Measurements from ENCODE around the gene DMAC2L. TPM values are rescaled to one million over a fixed set of nuclear protein-coding genes. Genes with fewer than 3 reads are reported as not detected.

Gene DMAC2L
- total RNA-seq, 1 experiment from 2014 or later = 15.4 TPM

DNA sequence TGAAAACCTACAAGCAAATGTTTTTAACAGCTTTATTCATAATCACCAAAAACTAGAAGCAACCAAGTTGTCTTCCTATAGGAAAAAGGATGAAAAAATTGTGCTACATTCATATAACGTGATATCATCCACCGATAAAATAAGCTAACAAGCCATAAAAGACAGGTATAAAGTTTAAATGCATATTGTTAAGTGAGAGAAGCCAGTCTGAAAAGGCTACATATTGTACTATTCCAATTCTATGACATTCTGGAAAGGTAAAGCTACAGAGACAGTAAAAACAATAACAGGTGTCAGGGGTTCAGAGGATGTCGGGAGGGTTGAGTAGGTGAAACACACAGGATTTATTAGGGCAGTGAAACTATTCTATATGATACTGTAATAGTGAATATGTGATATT is 61.8 kb downstream of the DMAC2L start:
- Histone ChIP-seq H3K9me2 (ENCODE audit: insufficient read depth) (no peaks in the 10 kb centered on the region), H2AFZ (no peak overlapping the region), H3K4me1 (replicated peaks; ENCODE audit: insufficient read depth) (no peaks in the 10 kb centered on the region), H3K27me3 (ENCODE audit: insufficient read depth, low read depth) (no peaks in the 10 kb centered on the region), H4K20me1 (ENCODE audit: insufficient read depth) (no peaks in the 10 kb centered on the region), H3F3A (ENCODE audit: insufficient read depth, low read depth) (no peaks in the 10 kb centered on the region), H3K27ac (no peak overlapping the region), H3K9me3 (ENCODE audit: insufficient read depth, low read depth) (no peaks in the 10 kb centered on the region), H3K36me3 (ENCODE audit: low read depth) (no peaks in the 10 kb centered on the region), H3K4me3 (no peak overlapping the region), H3K79me2 (ENCODE audit: low read depth) (no peaks in the 10 kb centered on the region), H3K4me2 (no peak overlapping the region)
- intact Hi-C loops (cut with micrococcal nuclease; ENCODE audit: unreplicated experiment) = no loop called here
- CTCF ChIA-PET = no interaction called here
- POLR2A ChIA-PET (ENCODE audit: unreplicated experiment) = interaction anchor here (0.6 kb wide), 1 partner anchor 29 kb away, joined by 4 read pairs; no protein-coding TSS in a partner anchor
- DNase-seq = no peak
- no peak for TF ChIP-seq EZH2 (IDR thresholded peaks at IDR 0.05; ENCODE audit: low read depth)
- no TSS peak for BruUV-seq (replicated peaks)

DNA sequence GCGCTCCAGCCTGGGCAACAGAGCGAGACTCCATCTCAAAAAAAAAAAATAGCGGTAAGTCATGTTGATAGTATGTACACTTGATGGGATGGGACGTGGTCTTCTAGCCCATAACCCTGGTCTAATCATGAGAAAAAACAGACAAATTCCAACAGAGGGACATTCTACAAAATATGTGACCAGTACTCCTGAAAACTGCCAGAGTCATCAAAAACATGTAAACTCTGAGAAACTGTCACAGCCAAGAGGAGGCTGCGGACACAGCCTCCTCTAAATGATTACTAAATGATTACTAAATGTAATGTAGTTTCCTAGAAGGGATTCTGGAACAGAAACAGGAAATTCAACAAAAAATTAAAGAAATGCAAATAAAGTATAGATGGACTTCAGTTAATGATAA is 63.6 kb downstream of the DMAC2L start:
- H3K79me2 ChIP-seq (ENCODE audit: low read depth) = no peaks in the 10 kb centered on the region
- H2AFZ ChIP-seq = no peak overlapping the region
- DNase-seq = no peak
- H4K20me1 ChIP-seq (ENCODE audit: insufficient read depth) = no peaks in the 10 kb centered on the region
- H3K9me2 ChIP-seq (ENCODE audit: insufficient read depth) = no peaks in the 10 kb centered on the region
- H3K27ac ChIP-seq = no peak overlapping the region
- no peak overlapping the region for H3K4me3 ChIP-seq
- CTCF ChIA-PET = no interaction called here
- no peaks in the 10 kb centered on the region for H3K36me3 ChIP-seq (ENCODE audit: low read depth)
- intact Hi-C loops (cut with micrococcal nuclease; ENCODE audit: unreplicated experiment) = no loop called here
- H3F3A ChIP-seq (ENCODE audit: insufficient read depth, low read depth) = no peaks in the 10 kb centered on the region
- no peaks in the 10 kb centered on the region for H3K9me3 ChIP-seq (ENCODE audit: insufficient read depth, low read depth)
- POLR2A ChIA-PET (ENCODE audit: unreplicated experiment) = no interaction called here
- BruUV-seq (replicated peaks) = no TSS peak
- H3K4me2 ChIP-seq = no peak overlapping the region
- no peaks in the 10 kb centered on the region for H3K27me3 ChIP-seq (ENCODE audit: insufficient read depth, low read depth)
- no peaks in the 10 kb centered on the region for H3K4me1 ChIP-seq (replicated peaks; ENCODE audit: insufficient read depth)
- no peak for TF ChIP-seq CTCF (conservative IDR thresholded peaks at IDR 0.05)

Small RNA genes within 50 kb of the gene (microRNA-seq; reads per million reads assigned to microRNA genes)
- not detected for gene MIR4504 (ENCODE audit: borderline number of aligned reads, borderline replicate concordance)

Other genes with a start within 250 kb of the DMAC2L start
- gene VCPKMT, start 195.8 kb upstream of the DMAC2L start, total RNA-seq (2021) = 6.5 and 9.4 TPM in 2 replicates
- 13.8 and 14.9 TPM in 2 replicates for gene SOS2, start 80.7 kb upstream of the DMAC2L start, total RNA-seq (2021)
- gene L2HGDH, start 95 bp upstream of the DMAC2L start, total RNA-seq (2021) = 15.5 and 18.6 TPM in 2 replicates
- 2.4 and 4.6 TPM in 2 replicates for gene CDKL1, start 84.6 kb downstream of the DMAC2L start, total RNA-seq (2021)
- gene MAP4K5, start 220.2 kb downstream of the DMAC2L start, total RNA-seq (2021) = 51.8 and 66.6 TPM in 2 replicates
- gene ATL1, start 247.8 kb downstream of the DMAC2L start, total RNA-seq (2021) = 3.8 and 4.3 TPM in 2 replicates